Measurements from ENCODE around the gene ZMIZ1.
"Not testable (repeated sequence)": the region's sequence is repeated elsewhere in the genome, so short reads cannot be mapped to it uniquely, and the experiment has no call there.

Gene ZMIZ1

DNA sequence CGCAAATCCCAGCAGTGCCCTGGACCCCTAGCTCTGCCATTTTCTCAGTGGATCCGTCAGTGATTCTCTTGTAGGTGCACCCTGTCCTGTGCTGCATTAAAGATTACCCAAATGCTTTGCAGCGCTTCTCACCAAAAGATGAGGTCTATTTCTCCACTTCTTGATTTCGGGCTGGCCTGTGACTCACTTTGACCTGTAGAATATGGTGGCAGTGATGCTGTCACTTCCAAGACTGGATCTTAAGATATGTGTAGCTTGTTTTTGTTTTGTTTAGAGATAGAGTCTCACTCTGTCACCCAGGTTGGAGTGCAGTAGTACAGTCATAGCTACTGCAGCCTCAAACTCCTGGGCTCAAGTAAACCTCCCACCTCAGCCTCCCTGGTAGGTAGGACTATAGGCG, 37.0 kb upstream of the ZMIZ1 start:
- DNase-seq (ENCODE audit: low spot score): no peak

DNA sequence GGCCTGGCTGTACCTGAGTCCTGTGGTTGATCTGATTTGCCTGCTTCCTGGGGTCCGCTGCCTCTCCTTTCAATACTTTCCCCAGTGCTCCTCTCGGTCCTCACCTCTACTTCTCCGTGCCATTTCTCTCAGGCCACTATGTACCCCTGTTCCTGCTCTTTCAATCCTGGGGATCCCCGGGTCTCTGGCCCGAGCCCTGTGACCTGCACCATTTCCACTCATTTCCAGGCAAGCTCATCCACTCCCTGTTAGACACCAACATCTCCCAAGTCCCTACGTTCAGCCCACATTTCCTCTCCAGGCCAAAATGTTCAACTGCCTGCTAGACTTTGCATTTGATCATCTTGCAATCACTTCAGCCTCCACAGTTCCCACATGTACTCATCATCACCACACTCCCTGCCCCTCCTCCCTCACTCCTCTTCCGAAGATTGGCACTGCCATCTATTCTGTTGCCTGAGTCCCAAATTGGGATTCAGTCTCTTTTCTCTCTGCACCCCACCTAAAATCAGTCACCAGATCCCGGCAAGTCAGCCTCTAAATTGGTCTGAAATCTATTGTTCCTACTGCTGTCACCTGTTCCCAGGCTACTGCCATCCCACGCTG, 34.4 kb upstream of the ZMIZ1 start:
- DNase-seq (ENCODE audit: low spot score): no peak

DNA sequence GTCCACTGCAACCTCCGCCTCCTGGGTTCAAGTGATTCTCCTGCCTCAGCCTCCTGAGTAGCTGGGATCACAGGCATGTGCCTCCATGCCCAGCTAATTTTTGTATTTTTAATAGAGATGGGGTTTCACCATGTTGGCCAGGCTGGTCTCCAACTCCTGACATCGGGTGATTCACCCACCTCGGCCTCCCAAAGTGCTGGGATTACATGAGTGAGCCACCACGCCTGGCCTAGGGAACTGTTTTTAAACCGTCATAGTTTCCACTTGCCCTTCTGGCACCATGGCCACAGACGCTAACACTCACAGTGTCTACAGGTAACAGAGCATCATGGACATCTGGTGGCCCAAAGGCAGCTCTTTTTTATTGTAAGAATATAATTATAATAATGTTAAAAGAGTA, 32.4 kb upstream of the ZMIZ1 start:
- DNase-seq (ENCODE audit: low spot score): not testable (repeated sequence)

DNA sequence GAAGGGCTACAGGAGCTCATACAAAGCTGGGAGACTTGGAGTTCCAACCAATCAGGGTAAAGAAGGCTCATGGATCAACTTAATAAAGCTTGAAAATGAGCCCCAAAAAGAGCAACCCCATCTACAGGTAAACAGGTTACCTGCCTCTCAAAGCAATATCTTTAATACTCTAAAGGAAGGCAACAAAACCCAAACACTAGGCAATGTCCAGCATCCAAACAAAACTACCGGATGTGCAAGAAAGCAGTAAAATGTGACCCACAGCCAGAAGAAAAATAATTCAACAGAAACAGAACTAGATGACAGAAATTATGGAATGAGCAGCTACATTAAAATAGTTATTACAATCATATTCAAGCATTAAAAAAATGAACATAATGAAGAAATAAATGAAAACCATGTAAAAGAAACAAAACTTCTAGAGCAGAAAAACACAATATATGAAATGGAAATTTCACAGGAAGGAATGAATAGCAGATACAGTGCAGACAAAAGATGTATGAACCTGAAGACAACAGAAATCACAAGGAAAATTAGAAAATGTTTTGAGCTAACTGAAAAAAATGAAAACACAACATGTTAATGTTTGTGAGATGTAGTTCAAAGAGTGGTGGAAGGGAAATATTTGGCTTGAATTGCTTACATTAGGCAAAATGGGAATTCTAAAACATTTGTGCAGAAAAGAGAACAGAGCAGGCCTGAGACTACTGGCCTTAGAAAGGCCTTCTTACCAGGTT, 30.5 kb upstream of the ZMIZ1 start:
- no peak for DNase-seq (ENCODE audit: low spot score)

DNA sequence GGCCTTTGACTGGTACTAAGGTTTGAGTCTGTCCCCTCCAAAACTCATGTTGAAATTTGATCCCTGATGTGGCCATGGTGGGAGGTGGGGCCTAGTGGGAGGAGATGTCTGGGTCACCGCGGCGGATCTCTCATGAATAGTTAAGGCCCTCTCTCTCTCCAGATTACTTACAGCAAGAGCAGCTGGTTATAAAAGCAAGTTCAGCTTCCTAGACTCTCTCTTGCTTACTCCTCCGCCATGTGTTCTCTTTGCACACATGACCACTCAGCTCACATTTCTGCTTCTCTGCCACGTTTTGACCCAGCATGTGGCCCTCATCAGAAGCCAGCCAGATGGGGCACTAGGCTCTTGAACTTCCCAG, 29.9 kb upstream of the ZMIZ1 start:
- DNase-seq (ENCODE audit: low spot score): peak; percentile 41

DNA sequence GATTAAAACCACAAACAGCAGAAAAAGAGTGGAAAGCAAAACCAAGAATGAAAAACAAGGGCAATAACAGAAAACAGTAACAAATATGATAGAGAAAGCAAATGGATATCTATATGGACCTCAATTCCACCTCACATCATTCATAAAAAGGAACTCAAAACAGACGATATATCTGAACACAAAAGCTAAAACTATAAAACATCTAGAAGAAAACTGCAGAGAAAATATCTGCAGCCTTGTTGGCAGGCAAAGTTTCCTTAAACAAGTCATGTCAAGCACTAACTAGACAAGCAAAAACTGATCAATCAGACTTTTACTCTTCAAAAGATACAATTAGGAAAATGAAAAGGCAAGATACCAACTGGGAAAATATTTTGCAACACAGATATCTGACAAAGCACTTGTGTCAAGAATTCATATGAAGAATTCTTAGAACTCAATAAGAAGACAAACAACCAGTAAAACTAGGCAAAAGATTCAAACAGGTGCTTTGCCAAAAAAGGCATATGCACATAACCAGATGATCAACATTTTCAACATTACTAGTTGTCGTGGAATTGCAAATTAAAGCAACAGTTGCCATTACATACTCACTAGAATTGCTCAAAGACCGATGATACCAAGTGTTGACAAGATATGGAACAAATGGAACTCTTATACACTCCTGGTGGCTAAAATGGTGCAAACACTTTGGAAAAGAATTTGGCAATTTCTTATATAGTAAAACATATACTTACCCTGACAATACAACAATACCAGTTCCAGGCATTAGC, 25.9 kb upstream of the ZMIZ1 start:
- DNase-seq (ENCODE audit: low spot score): no peak

DNA sequence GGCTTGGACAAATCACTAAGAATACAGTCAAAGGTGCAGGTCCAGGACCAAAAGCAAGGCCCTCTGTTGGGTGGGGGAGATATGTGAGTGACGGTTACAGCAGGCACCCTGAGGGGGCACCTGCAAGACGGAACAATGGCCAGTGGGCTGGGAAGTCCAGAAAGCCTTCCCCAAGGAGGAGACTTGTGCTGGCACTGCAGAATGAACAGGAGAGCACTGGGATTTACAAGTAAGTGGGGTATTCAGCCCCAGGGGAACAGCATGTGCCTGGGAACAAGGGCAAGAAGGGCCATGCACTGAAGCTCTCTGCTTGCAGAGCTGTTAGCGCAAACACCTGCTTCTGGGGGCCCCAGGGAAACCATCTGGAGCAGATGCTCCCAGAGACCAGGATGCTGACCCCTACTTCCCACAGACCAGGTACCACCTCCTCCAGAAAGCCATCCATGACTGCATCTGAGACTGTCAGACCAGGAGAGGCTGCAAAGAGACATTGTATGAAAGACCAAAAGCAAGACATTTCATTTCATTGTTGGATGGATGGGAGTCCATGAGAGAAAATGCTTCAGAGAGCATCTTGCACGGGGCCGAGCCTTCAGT, 24.6 kb upstream of the ZMIZ1 start:
- DNase-seq (ENCODE audit: low spot score): no peak

DNA sequence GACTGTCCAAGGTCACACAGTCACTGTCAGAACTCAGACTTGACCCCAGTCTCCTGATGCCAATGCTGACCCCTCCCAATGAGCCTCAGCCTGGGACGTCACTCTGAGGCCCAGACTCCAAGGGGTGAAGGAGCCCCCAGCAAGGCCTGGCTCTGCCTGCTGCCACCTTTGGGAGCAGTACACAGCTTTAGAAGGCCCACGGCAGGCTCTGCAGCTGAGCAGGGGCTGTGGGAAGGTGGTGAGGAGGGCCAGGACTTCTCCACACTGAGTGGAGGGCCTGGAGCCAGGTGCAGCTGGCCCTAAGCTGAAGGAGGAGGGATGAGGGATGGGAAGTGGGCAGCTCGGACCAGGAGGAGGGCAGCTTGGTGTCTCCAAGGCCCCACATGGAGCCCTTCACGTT, 23.9 kb upstream of the ZMIZ1 start:
- DNase-seq (ENCODE audit: low spot score): no peak

DNA sequence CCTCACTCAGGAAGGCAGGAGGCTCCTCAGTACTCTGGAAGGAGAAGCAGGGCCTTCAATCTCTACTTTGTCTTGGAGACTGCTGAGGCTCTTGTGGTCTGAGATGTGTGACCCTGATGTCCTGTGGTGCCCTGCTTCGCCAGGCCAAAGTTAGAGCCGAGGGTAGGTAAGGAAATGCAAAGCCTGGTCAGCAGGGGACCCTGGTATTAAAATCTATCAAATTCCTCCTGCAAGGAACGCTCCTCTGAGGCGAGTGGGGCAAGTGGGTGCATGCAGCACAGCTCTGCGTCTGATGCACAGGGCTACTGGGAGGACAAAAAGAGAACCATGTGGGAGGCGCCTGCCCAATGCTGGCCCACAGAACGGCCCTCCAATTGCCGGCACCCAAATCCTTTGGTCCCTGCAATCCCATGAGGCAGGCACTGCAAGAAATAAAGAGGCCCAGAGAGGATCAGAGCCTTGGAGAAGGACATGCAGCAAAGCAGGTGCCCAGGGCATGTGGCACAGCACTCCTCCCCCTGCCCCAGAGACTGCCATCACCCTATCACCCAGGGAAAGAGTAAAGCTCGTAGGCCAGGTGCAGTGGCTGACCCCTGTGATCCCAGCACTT, 23.1 kb upstream of the ZMIZ1 start:
- no peak for DNase-seq (ENCODE audit: low spot score)

DNA sequence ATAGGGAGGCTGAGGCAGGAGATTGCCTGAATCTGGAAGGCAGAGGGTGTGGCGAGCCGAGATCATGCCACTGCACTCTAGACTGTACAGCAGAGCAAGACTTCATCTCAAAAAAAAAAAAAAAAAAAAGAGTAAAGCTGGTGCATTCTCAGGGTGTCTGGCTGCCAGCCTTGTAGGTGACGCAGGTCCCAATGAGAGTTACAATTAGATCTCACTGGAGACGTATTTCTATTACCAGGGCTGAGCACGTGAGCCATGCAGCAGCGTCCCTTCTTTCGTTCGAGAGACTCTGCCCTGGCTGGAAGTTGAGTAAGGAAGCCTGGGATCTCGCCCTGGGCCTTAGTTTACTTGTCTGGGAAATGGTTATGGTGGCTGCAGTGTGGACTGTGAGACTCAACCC, 22.4 kb upstream of the ZMIZ1 start:
- DNase-seq (ENCODE audit: low spot score): no peak

DNA sequence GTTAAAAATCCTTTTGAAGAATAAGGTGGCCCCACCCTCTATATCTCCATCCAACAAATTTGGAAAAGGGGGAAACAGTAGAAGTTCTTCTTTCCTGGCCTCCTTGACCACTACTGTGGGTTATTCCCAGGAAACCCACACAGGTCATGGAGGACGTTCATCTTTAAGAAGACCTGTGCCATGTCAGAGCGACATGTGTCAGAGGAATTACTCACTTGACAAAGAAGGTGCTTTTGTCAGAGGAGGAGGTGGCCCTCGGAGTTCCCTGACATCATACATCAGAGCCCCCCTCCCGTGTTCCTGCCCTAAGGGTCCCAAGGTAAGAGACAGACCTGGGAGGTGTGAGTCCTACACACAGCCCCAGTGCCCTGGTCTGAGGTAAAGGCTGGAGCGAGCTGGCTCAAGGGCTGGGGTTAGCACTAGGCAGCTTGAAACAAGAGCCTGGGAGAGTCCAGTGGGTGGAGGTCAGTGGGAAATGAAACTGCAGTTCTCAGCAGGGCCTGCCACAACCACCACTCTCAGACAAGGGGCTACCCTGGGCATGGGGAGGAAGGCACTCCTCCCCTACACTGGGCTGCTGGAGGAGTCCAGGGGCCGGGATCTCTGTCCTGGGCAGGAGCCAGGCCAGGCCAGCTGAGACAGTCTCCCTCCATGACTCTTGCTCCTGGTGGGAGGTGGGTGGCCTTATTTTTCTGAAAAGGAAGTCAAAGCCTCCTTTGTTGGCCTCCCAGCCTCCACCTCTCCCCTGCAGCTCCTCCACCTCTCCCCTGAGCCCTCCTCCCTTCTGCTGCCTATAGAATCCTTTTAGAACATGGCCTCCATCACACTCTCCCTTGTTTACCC, 21.8 kb upstream of the ZMIZ1 start:
- DNase-seq (ENCODE audit: low spot score): no peak

DNA sequence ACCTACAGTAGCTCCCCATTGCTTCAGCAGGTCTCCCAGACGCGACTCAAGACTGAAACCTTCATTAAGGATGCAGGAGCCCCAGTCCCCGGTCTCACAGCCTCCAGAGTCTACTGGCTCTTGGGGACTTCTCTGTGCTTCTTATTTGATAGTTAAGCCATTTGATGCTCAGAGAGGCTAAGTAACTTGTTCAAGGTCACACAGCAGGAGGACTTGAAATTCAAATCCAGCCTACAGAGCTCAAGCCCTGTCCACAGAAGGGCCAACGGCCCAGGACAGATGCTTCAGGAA, 21.2 kb upstream of the ZMIZ1 start:
- DNase-seq (ENCODE audit: low spot score): no peak

DNA sequence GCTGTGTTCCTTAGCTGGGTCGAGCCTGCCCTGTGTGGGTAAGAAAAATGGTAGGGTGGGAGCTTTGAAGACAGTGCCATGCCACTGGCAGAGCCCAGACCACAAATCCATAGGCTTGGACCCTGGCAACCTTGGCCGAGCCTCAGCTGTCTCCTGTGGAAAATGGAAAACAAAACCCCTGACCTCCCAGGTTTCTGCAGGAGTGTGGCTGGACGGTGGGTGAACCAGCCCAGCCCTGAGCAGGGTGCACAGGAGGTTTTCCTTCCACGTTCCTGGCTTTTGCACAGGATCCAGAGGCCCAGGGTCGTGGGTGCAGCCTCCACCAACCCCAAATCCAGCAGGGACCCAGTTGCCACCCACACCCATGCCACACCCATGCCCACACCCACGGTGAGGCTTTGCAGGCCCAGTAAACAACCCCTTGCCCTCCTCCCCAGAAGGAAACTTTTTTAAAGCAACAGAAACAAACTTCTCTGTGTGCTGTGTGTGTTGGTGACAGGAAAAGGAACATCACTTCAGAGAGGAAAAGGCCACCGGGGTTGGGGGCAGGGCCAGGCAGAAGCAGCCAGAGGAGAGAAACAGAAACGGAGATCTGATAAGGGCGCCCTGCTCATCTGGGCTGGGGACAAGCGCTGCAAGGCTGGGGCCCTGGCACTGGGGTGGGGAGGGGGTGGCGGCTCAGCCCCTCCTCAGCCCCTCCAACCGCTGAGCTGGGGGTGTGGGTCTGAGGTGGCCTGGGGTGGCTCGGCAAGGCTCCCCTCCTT, 20.7 kb upstream of the ZMIZ1 start:
- DNase-seq (ENCODE audit: low spot score): no peak

DNA sequence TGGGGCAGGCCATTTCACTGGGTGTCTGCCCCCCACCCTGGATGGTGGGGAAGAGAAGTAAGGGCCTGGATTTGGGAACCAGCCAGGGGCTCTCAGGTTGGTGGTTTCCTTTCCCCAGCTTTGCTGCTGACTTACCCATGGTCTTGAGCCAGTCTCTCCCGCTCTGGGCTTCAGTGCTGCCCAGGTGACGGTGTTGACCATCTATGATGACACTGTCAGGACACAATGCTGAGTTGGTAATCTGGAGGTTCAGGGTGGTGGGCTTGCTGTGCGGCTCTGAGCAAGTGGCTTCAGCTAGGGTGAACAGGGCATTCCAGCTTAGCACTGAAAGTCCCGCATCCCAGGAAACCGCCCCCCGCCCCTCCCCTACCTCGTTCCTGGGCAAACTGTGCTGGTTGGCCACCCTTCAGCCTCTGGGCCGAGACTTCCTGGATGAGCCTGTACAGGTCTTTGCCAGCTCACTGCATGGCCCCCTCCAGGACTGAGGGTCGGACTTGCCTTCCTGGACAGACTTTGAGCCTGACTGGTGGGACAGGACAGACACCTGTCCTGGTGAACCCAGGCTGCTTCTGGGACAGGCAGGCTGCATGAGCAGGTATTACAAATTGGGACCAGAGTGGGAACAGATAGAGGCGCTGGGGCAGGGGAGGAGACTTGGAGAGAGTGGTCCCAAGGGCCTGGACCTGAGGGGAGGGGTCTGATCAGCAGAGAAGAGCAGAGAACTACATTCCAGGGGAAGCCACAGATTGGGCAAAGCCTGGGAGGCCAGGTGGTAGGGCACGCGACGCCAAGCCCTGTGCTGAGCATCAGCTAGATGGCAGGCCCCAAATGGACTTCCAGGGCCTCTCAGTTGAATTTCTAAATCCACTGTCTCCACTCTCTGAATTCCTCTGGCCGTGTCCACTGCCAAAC, 19.9 kb upstream of the ZMIZ1 start:
- DNase-seq (ENCODE audit: low spot score): no peak

DNA sequence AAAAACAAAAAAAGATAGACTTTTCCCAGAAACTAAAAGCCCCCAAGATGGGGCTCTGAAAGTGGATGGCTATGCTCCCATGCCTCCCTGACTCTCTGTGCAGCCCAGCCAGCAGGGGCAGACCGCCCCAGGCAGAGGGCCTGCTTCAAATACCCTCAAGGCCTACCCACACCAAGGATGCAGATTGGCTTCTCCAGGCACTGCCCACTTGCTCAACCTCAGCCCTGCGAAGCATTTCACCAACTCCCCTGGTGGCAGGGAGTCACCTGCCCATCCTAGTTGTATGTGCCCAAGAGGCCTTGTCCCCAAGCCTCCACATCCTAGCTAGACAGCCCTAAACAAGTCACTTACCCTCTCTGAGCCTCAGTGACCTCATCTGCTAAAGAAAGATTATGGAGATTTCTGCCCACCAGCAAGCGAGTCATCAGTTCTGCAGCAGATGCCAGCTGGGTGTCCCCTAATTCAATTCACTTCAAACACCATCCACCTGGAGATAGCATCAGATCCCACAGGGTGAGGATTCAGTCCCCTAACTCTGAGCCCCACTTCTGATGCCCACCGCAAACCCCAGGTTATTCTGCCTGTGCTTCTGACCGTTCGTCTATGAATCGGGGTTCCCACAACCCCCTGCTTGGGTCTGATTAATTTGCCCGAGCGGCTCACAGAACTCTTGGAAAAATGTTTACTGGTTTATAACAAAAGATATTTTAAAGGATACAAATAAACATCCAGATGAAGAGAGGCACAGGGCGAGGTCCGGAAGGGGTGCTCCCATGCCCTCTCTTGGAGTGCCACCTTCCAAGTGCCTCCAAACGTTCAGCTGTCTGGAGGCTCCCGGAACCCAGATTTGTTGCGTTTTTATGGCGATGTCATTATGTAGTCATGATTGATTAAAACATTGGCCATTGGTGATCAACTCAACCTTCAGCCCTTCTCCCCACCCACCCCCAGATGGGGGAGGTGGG, 18.6 kb upstream of the ZMIZ1 start:
- DNase-seq (ENCODE audit: low spot score): no peak

DNA sequence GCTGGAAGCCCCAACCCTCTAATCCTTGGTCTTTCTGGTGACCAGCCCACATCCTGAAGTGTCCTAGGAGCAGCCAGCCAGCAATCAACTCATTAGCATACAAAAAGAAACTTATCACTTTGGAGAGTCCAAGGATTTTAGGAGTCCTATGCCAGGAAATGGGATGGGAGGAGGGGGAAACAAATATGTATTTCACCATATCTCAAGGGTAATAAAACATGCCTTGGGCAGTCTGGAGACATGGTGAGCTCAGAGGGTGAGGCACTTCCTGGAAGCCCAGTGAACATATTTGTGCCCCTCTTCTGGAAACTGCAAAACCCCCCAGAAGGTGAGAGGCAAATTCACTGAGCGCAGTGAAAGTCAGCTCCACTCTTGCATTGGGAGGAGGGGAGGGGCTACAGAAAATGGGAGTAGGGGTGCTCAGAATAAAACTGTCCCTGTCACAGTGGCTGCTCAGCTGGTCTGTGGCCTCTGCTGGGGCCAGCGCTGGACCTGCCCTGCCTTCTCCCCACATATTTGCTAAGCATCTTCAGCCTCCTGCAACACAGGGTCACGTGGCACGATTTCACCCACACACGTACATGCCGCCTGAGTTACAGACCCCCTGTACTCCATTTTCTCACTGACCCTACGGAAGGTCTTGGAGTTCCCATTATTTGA, 17.7 kb upstream of the ZMIZ1 start:
- DNase-seq (ENCODE audit: low spot score): peak; percentile 44

DNA sequence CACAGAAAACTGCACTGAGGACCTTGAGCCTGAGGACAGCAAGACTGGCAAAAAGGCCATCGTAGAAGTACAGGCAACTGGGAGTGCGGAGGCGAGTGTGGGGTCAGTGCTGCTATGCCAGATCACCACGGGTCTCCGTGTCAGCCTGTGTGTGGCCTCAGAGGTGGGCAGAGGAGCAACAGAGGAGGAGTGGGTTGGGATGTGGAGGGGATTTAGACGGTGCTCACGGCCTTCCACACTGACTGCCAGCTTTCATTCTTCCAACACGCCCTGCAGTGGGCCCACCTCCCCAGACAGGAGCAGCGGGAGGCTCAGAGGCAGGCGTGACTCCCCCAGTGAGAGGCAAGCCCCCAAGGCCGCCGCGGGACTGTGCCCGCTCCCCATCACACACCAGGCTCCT, 17.0 kb upstream of the ZMIZ1 start:
- no peak for DNase-seq (ENCODE audit: low spot score)

Measured in AG20443 (cell line).